Measurements from ENCODE around the gene MXRA8. TPM values are rescaled to one million over a fixed set of nuclear protein-coding genes. Genes with fewer than 3 reads are reported as not detected.
A peak's percentile ranks its signal among the peaks of the same experiment; 100 is the strongest.

Gene MXRA8
- polyA plus RNA-seq, 2 of the 4 experiments (the other 2 are of a cell fraction), result 0.12 to 0.22 TPM

- Histone ChIP-seq H3K27ac (peak overlapping the region; percentile 99 to 100), H3K4me2 (peak overlapping the region; percentile 97), H3K4me3 (peak overlapping the region; percentile 87), H3K4me1 (peaks cover 51% of the 10 kb centered on the region), H3K9me3 (no peaks in the 10 kb centered on the region)
- ChIA-PET CTCF (interaction anchor here (0.7 to 7.2 kb wide), 11 partner anchors 13 to 157 kb away, joined by 3 to 73 read pairs (median 5); partner anchors contain the start of genes AURKAIP1 and TAS1R3), POLR2A (interaction anchor here (0.8 kb wide), 1 partner anchor 26 kb away, joined by 3 read pairs; the partner anchor contains the start of gene AURKAIP1)
- 0 out of 2 replicates have a peak, but pooled peaks have one; percentile 22 for TF ChIP-seq MAX (IDR thresholded peaks at IDR 0.05)
- TF ChIP-seq, protein P1, sequence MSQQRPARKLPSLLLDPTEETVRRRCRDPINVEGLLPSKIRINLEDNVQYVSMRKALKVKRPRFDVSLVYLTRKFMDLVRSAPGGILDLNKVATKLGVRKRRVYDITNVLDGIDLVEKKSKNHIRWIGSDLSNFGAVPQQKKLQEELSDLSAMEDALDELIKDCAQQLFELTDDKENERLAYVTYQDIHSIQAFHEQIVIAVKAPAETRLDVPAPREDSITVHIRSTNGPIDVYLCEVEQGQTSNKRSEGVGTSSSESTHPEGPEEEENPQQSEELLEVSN (IDR thresholded peaks at IDR 0.05; ENCODE audit: borderline replicate concordance, low read depth), result no peak
- DNase-seq (ENCODE audit: low read depth in 1 of 2, low spot score in 1 of 2), result peak in 1 of 2 experiments; percentile 63
- 0 out of 6 replicates have a peak, but pooled peaks of 1 of the 2 experiments have one; percentile 4 for ATAC-seq
- FAIRE-seq, result no peak
- no CpG with 5 or more reads among the region's 109 CpGs for WGBS (ENCODE audit: missing lambda C conversion rate)
Measured at GRCh38 chr1:1348420-1349255, 9.7 kb downstream of the MXRA8 start.

- ATAC-seq (peak; percentile 3 to 28; a peak in 3 of 6 replicates), FAIRE-seq (no peak), DNase-seq (ENCODE audit: low read depth in 1 of 2, low spot score in 1 of 2) (peak in 1 of 2 experiments; percentile 55)
- POLR2A ChIA-PET, result interaction anchor here (0.8 kb wide), 1 partner anchor 27 kb away, joined by 3 read pairs; the partner anchor contains the start of gene AURKAIP1
- Histone ChIP-seq H3K4me3 (peak overlapping the region; percentile 87), H3K9me3 (no peaks in the 10 kb centered on the region), H3K27ac (peak overlapping the region; percentile 99 to 100), H3K4me2 (peak overlapping the region; percentile 97), H3K4me1 (peaks cover 50% of the 10 kb centered on the region)
- TF ChIP-seq RARB (CRISPR knock-in tag; IDR thresholded peaks at IDR 0.05) (no peak), RCOR1 (IDR thresholded peaks at IDR 0.05; ENCODE audit: low read depth, low read length) (no peak), CBX2 (IDR thresholded peaks at IDR 0.05; ENCODE audit: borderline replicate concordance, low read depth) (no peak), RAD21 (conservative IDR thresholded peaks at IDR 0.05 in 1 of 2, IDR thresholded peaks at IDR 0.05 in 1 of 2) (no peak), MAZ (IDR thresholded peaks at IDR 0.05; ENCODE audit: borderline replicate concordance, low read depth, low read length) (no peak), ESRRA (IDR thresholded peaks at IDR 0.05; ENCODE audit: borderline replicate concordance, low read length) (no peak), MAX (IDR thresholded peaks at IDR 0.05) (peak; percentile 64; the same call in 1 of the 2 replicates), FOSB (CRISPR knock-in tag; IDR thresholded peaks at IDR 0.05) (no peak), RFX5 (IDR thresholded peaks at IDR 0.05) (no peak)
- 0% methylated on average over 5 of the region's 26 CpGs for WGBS (ENCODE audit: missing lambda C conversion rate)
- CTCF ChIA-PET, result interaction anchor here (0.7 to 7.2 kb wide), 12 partner anchors 12 to 158 kb away, joined by 3 to 73 read pairs (median 4); partner anchors contain the start of genes AURKAIP1 and TAS1R3
Measured at GRCh38 chr1:1347663-1348419, 10.5 kb downstream of the MXRA8 start.

DNA sequence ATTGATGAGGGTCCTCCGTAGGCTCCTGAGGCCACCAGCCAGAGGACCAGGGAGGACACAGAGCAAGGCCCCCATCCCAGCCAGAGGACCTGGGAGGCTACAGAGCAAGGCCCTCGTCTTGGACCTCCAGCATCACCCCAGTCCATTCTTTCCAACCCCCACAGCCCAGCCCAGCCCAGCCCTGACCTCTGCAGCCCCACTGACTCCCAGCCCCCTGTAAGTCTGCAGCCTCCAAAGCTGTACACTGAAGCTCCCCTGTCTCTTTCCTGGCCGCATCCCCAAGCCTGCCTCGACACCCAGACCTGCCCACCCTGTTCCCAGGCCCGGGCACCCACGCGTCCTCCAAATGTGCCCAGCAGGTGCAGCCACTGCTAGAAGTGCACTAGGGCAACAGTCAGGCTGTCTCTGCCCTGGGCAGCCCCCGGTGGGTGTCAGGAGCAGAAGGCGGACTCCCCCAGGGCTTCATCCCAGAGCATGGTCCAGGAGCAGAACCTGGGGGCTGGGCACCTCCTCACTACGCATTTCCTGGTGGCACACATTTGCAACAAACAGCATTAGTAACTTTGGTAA, 11.2 kb downstream of the MXRA8 start:
- peak overlapping the region; percentile 87 for H3K4me3 ChIP-seq

More for the DNA sequence above, 11.2 kb downstream of the MXRA8 start:
- 67% methylated on average over 8 of the region's 10 CpGs for WGBS (ENCODE audit: missing lambda C conversion rate)
- Histone ChIP-seq H3K27ac (peak overlapping the region; percentile 99 to 100), H3K4me1 (peaks cover 50% of the 10 kb centered on the region), H3K9me3 (no peaks in the 10 kb centered on the region), H3K4me2 (peak overlapping the region; percentile 97)
- ATAC-seq (no peak), DNase-seq (ENCODE audit: low read depth in 1 of 2, low spot score in 1 of 2) (no peak), FAIRE-seq (no peak)
- ChIA-PET POLR2A (no interaction called here), CTCF (interaction anchor here (1.1 to 7.2 kb wide), 10 partner anchors 11 to 159 kb away, joined by 3 to 73 read pairs (median 6); partner anchors contain the start of genes AURKAIP1 and TAS1R3)
- no peak for TF ChIP-seq EHMT2 (IDR thresholded peaks at IDR 0.05; ENCODE audit: low read depth)
- TF ChIP-seq SREBF2 (IDR thresholded peaks at IDR 0.05), result no peak
- TF ChIP-seq USF2 (IDR thresholded peaks at IDR 0.05), result no peak
- no peak for TF ChIP-seq MAX (IDR thresholded peaks at IDR 0.05)
- TF ChIP-seq, protein P2, sequence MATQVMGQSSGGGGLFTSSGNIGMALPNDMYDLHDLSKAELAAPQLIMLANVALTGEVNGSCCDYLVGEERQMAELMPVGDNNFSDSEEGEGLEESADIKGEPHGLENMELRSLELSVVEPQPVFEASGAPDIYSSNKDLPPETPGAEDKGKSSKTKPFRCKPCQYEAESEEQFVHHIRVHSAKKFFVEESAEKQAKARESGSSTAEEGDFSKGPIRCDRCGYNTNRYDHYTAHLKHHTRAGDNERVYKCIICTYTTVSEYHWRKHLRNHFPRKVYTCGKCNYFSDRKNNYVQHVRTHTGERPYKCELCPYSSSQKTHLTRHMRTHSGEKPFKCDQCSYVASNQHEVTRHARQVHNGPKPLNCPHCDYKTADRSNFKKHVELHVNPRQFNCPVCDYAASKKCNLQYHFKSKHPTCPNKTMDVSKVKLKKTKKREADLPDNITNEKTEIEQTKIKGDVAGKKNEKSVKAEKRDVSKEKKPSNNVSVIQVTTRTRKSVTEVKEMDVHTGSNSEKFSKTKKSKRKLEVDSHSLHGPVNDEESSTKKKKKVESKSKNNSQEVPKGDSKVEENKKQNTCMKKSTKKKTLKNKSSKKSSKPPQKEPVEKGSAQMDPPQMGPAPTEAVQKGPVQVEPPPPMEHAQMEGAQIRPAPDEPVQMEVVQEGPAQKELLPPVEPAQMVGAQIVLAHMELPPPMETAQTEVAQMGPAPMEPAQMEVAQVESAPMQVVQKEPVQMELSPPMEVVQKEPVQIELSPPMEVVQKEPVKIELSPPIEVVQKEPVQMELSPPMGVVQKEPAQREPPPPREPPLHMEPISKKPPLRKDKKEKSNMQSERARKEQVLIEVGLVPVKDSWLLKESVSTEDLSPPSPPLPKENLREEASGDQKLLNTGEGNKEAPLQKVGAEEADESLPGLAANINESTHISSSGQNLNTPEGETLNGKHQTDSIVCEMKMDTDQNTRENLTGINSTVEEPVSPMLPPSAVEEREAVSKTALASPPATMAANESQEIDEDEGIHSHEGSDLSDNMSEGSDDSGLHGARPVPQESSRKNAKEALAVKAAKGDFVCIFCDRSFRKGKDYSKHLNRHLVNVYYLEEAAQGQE (IDR thresholded peaks at IDR 0.05), result no peak
- TF ChIP-seq JUN (IDR thresholded peaks at IDR 0.05), result no peak
- TF ChIP-seq FOSB (CRISPR knock-in tag; IDR thresholded peaks at IDR 0.05), result no peak
- no peak for TF ChIP-seq CEBPB (IDR thresholded peaks at IDR 0.05)
- TF ChIP-seq HOXB5 (CRISPR knock-in tag; IDR thresholded peaks at IDR 0.05), result no peak
